ENCODE measurements around the gene LSM7. TPM values are rescaled to one million over a fixed set of nuclear protein-coding genes. Genes with fewer than 3 reads are reported as not detected.

The LSM7 gene
- total RNA-seq, 1 experiment from 2014 or later, result 152 TPM

- no TSS peak for BruUV-seq (replicated peaks)
Observed at GRCh38 chr19:2360833-2361232, 32.4 kb upstream of the LSM7 start.

GRCh38 chr19:2359992-2360685, 31.8 kb upstream of the LSM7 start, which contains the start of gene TMPRSS9:
Gene TMPRSS9 (plus strand): TSS chr19:2360265. CDS start chr19:2389786, 29,521 bp downstream.
- intact Hi-C loops (cut with micrococcal nuclease; ENCODE audit: unreplicated experiment), result no loop called here
- H3K27me3 ChIP-seq (replicated peaks; ENCODE audit: insufficient read depth, low read depth, low read length, poor library complexity), result peaks cover 22% of the 10 kb centered on the region
- no peak for DNase-seq (ENCODE audit: low spot score)
- BruUV-seq (replicated peaks), result no TSS peak
- no peak within 1 kb of the TSS for H3K4me3 ChIP-seq (ENCODE audit: low read depth, low read length, poor library complexity, severe bottlenecking)
- ChIA-PET POLR2A (ENCODE audit: low non-redundant PET) (interaction anchor here (0.5 kb wide), 1 partner anchor 100 kb away, joined by 3 read pairs; no protein-coding TSS in a partner anchor), CTCF (interaction anchor here (0.6 kb wide), 1 partner anchor 25 kb away, joined by 6 read pairs; no protein-coding TSS in a partner anchor)
- H3K4me1 ChIP-seq (ENCODE audit: insufficient read depth, low read length, poor library complexity, severe bottlenecking), result no peaks in the 10 kb centered on the region
- H3K36me3 ChIP-seq (ENCODE audit: insufficient read depth, low read length, poor library complexity, severe bottlenecking), result no peaks in the 10 kb centered on the region
- H3K27ac ChIP-seq (ENCODE audit: low read depth, low read length, poor library complexity, severe bottlenecking), result no peak within 1 kb of the TSS
- no peaks in the 10 kb centered on the region for H3K9me3 ChIP-seq (ENCODE audit: low read depth, low read length, poor library complexity, severe bottlenecking)
- no peak for TF ChIP-seq EZH2 (IDR thresholded peaks at IDR 0.05; ENCODE audit: borderline replicate concordance, low read depth, low read length, poor library complexity, severe bottlenecking)
- TF ChIP-seq CTCF (conservative IDR thresholded peaks at IDR 0.05; ENCODE audit: low read depth, low read length), result no peak

More at GRCh38 chr19:2360833-2361232, 32.4 kb upstream of the LSM7 start:
- TF ChIP-seq EZH2 (IDR thresholded peaks at IDR 0.05; ENCODE audit: borderline replicate concordance, low read depth, low read length, poor library complexity, severe bottlenecking) (no peak), CTCF (conservative IDR thresholded peaks at IDR 0.05; ENCODE audit: low read depth, low read length) (no peak)
- H3K27me3 ChIP-seq (replicated peaks; ENCODE audit: insufficient read depth, low read depth, low read length, poor library complexity), result peaks cover 22% of the 10 kb centered on the region
- H3K27ac ChIP-seq (ENCODE audit: low read depth, low read length, poor library complexity, severe bottlenecking), result no peak overlapping the region
- H3K9me3 ChIP-seq (ENCODE audit: low read depth, low read length, poor library complexity, severe bottlenecking), result no peaks in the 10 kb centered on the region
- DNase-seq (ENCODE audit: low spot score), result no peak
- POLR2A ChIA-PET (ENCODE audit: low non-redundant PET), result interaction anchor here (0.5 kb wide), 1 partner anchor 101 kb away, joined by 3 read pairs; no protein-coding TSS in a partner anchor
- no peaks in the 10 kb centered on the region for H3K4me1 ChIP-seq (ENCODE audit: insufficient read depth, low read length, poor library complexity, severe bottlenecking)
- CTCF ChIA-PET, result no interaction called here
- H3K4me3 ChIP-seq (ENCODE audit: low read depth, low read length, poor library complexity, severe bottlenecking), result no peak overlapping the region
- intact Hi-C loops (cut with micrococcal nuclease; ENCODE audit: unreplicated experiment), result no loop called here
- no peaks in the 10 kb centered on the region for H3K36me3 ChIP-seq (ENCODE audit: insufficient read depth, low read length, poor library complexity, severe bottlenecking)

- no TSS peak for BruUV-seq (replicated peaks)
- ChIA-PET POLR2A (ENCODE audit: low non-redundant PET) (no interaction called here), CTCF (no interaction called here)
Observed at GRCh38 chr19:2358548-2359173, 30.3 kb upstream of the LSM7 start.

More at GRCh38 chr19:2358548-2359173, 30.3 kb upstream of the LSM7 start:
- Histone ChIP-seq H3K27ac (ENCODE audit: low read depth, low read length, poor library complexity, severe bottlenecking) (no peak overlapping the region), H3K4me1 (ENCODE audit: insufficient read depth, low read length, poor library complexity, severe bottlenecking) (no peaks in the 10 kb centered on the region), H3K4me3 (ENCODE audit: low read depth, low read length, poor library complexity, severe bottlenecking) (no peak overlapping the region), H3K9me3 (ENCODE audit: low read depth, low read length, poor library complexity, severe bottlenecking) (no peaks in the 10 kb centered on the region), H3K27me3 (replicated peaks; ENCODE audit: insufficient read depth, low read depth, low read length, poor library complexity) (peaks cover 22% of the 10 kb centered on the region), H3K36me3 (ENCODE audit: insufficient read depth, low read length, poor library complexity, severe bottlenecking) (no peaks in the 10 kb centered on the region)
- TF ChIP-seq EZH2 (IDR thresholded peaks at IDR 0.05; ENCODE audit: borderline replicate concordance, low read depth, low read length, poor library complexity, severe bottlenecking), result no peak
- TF ChIP-seq CTCF (conservative IDR thresholded peaks at IDR 0.05; ENCODE audit: low read depth, low read length), result no peak
- intact Hi-C loops (cut with micrococcal nuclease; ENCODE audit: unreplicated experiment), result no loop called here
- DNase-seq (ENCODE audit: low spot score), result no peak
